AG10803 (cell line): ENCODE measurements around the gene ZNF628.

Source experiments
- DNase-seq: peaks from one replicate; pipeline ENCODE4 v3.0.0; 2010; ENCODE audit warnings: low read depth
- H3K4me3 ChIP-seq: 2 replicates; pipeline ENCODE4 v1.5.1; 2011; ENCODE audit warnings: mild to moderate bottlenecking, low read length, control low read depth
- CTCF ChIP-seq: conservative IDR thresholded peaks from 2 replicates; pipeline ENCODE4 v1.5.1; 2011; ENCODE audit warnings: mild to moderate bottlenecking, low read length, control low read depth, inconsistent platforms

The ZNF628 gene

GRCh38 chr19:55490478-55491432, 14.3 kb downstream of the ZNF628 start:
- TF ChIP-seq CTCF = no peak
- H3K4me3 ChIP-seq = no peak overlapping the region
- DNase-seq = no peak

GRCh38 chr19:55491546-55492360, 15.3 kb downstream of the ZNF628 start:
- DNase-seq = peak; percentile 23

GRCh38 chr19:55492362-55492944, 16.0 kb downstream of the ZNF628 start:
- no peak for TF ChIP-seq CTCF
- H3K4me3 ChIP-seq = no peak overlapping the region
- DNase-seq = no peak

More at GRCh38 chr19:55491546-55492360, 15.3 kb downstream of the ZNF628 start:
- no peak for TF ChIP-seq CTCF
- no peak overlapping the region for H3K4me3 ChIP-seq

- no peak for TF ChIP-seq CTCF
- peak; percentile 49 for DNase-seq
- H3K4me3 ChIP-seq = no peak overlapping the region
Observed at GRCh38 chr19:55493052-55493644, 16.7 kb downstream of the ZNF628 start.

GRCh38 chr19:55493645-55494171, 17.3 kb downstream of the ZNF628 start:
- no peak for TF ChIP-seq CTCF
- peak overlapping the region; percentile 33; the same call in 1 of the 2 replicates for H3K4me3 ChIP-seq
- DNase-seq = no peak

- H3K4me3 ChIP-seq = peak overlapping the region; percentile 33
- TF ChIP-seq CTCF = no peak
- peak; percentile 51 for DNase-seq
Observed at GRCh38 chr19:55494172-55494761, 17.9 kb downstream of the ZNF628 start.
